ENCODE measurements around the gene C1GALT1. TPM values are rescaled to one million over a fixed set of nuclear protein-coding genes. Genes with fewer than 3 reads are reported as not detected.

Gene C1GALT1
- total RNA-seq, 1 experiment from 2014 or later = 27.2 TPM

GRCh38 chr7:7201578-7202374 lies 19.4 kb downstream of the C1GALT1 start:
- Histone ChIP-seq H3K27me3 (ENCODE audit: insufficient read depth, low read length) (no peaks in the 10 kb centered on the region), H3K9me3 (ENCODE audit: control insufficient read depth in 1 of 2, insufficient read depth in 1 of 2, low read depth in 1 of 2, low read length in 2 of 2) (no peaks in the 10 kb centered on the region), H3K4me3 (replicated peaks in 1 of 2; ENCODE audit: low read depth in 1 of 2, low read length in 2 of 2) (no peak overlapping the region), H3K4me1 (ENCODE audit: control insufficient read depth in 1 of 2, insufficient read depth in 2 of 2, low read length in 2 of 2) (peaks cover 4 to 10% of the 10 kb centered on the region in 2 experiments; a peak in 1 of 4 replicates), H2AFZ (ENCODE audit: low read depth, low read length, poor library complexity, severe bottlenecking) (no peak overlapping the region), H3K79me2 (ENCODE audit: insufficient read depth, low read length) (peaks cover 56% of the 10 kb centered on the region), H3K36me3 (ENCODE audit: control insufficient read depth in 1 of 2, insufficient read depth in 2 of 2, low read length in 2 of 2) (no peaks in the 10 kb centered on the region), H3K9ac (ENCODE audit: low read length) (no peak overlapping the region), H3K27ac (ENCODE audit: low read depth, low read length) (0 out of 2 replicates have a peak overlapping the region, but pooled peaks have one; percentile 18), H4K20me1 (ENCODE audit: insufficient read depth) (no peaks in the 10 kb centered on the region), H3K4me2 (ENCODE audit: low read length) (no peak overlapping the region), H3K9me2 (ENCODE audit: insufficient read depth) (no peaks in the 10 kb centered on the region)
- ATAC-seq (no peak; the same call in 1 of the 2 replicates), DNase-seq (ENCODE audit: low read depth, low spot score) (no peak)
- ChIA-PET CTCF (no interaction called here), POLR2A (interaction anchor here (1.3 kb wide), 1 partner anchor 20 kb away, joined by 3 read pairs; the partner anchor contains the start of gene C1GALT1), RAD21 (ENCODE audit: low non-redundant PET in 1 of 2, low total read pairs in 2 of 2, uncharacterized antibody in 2 of 2, unreplicated experiment in 2 of 2) (no interaction called here)
- intact Hi-C loops (cut with micrococcal nuclease) = no loop called here
- BruUV-seq (replicated peaks) = no TSS peak
- TF ChIP-seq POLR2A (IDR thresholded peaks at IDR 0.05; ENCODE audit: borderline replicate concordance, extremely low read depth, insufficient read depth, insufficient read length) (no peak), YY1 (IDR thresholded peaks at IDR 0.05; ENCODE audit: extremely low read depth, insufficient replicate concordance, low read depth, low read length) (no peak), ZBTB33 (IDR thresholded peaks at IDR 0.05; ENCODE audit: extremely low read depth, insufficient replicate concordance, low read length) (no peak), JUND (IDR thresholded peaks at IDR 0.05) (no peak), SRF (IDR thresholded peaks at IDR 0.05; ENCODE audit: low read depth) (no peak), POLR2AphosphoS5 (IDR thresholded peaks at IDR 0.05; ENCODE audit: low read depth, low read length) (no peak), TCF7L2 (IDR thresholded peaks at IDR 0.05; ENCODE audit: borderline replicate concordance, extremely low read depth, insufficient read depth, insufficient read length) (no peak)

Measured in HCT116 (cell line).